DLD1 (cell line): Measurements from ENCODE around the gene DIAPH3.

Experiments
- in situ Hi-C: cut with HindIII; loops from 2 replicates; pipeline ENCODE4 v1.10.0; 2017; ENCODE audit warnings: low sequenced_read_pairs

Gene DIAPH3

DNA sequence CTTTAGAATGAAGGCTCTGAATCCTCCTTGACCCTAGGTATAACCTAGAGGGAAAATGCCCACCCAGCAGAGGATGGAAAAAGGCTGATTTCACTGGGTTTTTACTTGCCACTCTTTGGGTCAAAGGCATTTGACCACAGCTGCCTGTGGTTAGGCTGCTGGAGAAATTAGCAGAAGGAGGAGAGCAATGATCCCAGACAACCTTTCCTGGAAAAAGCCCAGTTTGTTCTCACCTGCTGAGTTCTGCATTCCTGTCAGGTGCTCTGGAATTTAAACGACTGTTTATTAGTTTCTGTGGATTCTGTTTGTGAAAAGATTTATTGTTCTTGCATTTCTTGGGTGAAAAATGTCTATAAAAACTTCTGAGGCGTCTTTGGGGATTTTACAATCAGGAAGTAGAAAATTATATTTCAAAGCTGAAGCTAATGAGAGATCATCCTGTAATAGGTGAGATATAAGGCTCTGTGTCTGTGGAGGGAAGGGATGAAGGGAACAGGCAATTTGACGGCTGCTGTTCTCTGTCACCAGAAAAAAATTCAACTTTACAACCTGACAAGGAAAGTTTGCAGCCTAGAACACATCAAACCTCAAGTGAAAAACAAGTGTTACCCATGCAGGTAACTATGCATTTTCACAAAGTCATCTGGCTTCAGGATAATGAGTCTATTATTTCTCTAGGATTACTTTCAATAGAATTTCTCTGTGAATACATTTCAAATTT lies 519.7 kb downstream of the DIAPH3 start:
- in situ Hi-C loops: no loop called here

DNA sequence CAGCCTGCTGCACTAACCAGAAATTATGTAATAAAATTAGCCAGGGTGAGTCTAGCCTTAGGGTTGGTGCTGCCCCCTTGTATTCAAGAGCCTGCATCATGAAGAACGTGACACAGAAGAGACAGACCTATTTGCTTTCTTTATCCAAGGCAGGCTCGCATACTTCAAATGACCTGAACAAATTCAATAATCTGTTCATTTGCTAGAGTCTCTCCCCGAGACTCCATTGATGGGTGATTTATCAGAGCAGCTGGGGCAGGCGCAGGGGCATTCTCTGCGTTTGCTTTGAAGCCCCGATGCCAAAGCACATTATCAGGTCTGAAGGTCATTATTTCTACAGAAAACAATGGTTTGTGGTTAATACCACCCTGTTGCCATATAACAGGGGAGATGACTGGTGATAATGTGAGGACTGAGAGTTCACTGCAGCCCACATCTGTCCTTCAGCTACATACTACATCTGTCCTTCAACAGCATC lies 520.3 kb downstream of the DIAPH3 start:
- in situ Hi-C loops: no loop called here

DNA sequence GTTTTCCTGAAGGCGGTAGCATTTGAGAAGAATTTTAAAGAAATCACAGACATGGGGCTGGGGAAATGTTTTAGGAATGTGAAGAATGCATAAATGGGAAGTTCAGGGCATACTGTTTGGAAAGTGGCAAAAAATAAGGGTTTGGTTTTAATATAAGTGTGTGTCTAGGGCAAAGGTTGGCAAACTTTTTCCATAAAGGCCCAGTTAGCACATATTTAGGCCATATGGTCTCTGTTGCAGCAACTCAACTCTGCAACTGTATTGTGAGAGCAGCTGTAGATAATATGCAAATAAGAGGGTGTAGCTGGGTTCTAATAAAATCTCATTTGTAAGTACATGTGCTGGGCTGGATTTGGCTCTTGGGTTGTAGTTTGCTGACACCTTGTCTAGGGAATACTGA lies 521.9 kb downstream of the DIAPH3 start:
- in situ Hi-C loops: no loop called here

DNA sequence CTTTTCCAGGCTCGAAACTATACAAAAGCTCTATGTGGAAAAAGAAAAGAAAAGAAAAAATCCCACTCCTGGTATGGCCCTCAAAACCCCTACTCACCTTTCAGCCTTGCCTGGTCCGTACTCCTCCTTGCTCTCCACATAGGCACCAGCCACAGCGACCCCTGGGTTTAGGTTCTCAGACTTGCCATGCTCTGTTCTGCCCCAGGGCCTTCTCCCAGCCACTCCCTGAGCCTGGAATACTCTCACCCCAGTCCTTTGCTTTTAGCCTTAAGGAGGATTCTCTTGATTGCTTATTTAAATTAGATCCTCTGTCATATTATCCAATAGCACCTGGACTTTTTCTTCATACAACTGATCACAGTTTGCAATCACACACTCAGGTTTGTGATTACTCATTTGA lies 522.5 kb downstream of the DIAPH3 start:
- in situ Hi-C loops: no loop called here

DNA sequence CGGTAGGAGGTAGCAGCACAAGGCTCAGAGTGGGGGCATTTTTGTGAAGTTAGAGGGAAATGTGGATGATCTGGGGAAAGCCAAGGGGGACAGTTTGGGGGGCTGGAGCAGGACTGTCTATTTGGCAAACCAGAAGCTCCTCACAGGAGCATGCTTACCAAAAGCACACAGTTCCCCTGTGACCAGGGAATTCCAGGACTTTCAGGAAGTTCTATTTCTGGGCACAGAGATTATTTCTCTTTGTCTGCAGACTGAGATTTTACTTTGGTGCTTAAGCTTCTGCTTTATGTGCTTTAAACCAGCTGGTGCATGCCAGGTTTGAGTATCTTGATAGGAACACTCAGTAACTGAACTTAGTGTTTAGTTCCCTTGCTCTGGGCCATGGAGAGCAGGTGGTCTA lies 525.3 kb downstream of the DIAPH3 start:
- in situ Hi-C loops: no loop called here

DNA sequence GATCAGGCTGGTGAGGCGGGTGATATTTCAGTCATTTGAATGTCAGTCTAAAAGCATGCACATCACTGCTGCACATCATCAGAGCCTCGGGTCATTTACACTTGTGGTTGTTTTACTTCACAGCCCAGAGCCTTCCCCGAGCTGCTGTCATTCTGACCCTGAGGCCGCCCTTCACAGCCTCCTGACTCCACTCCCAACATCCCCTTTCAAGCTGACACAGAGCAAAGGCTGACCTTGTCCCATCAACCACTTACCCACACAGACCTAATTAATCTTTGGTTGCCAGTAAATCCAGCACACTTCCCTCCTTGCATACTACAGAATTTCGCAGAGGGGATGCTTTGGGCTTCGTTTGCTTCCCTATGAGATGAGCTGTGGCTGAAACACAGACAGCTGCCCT lies 528.1 kb downstream of the DIAPH3 start:
- in situ Hi-C loops: no loop called here

DNA sequence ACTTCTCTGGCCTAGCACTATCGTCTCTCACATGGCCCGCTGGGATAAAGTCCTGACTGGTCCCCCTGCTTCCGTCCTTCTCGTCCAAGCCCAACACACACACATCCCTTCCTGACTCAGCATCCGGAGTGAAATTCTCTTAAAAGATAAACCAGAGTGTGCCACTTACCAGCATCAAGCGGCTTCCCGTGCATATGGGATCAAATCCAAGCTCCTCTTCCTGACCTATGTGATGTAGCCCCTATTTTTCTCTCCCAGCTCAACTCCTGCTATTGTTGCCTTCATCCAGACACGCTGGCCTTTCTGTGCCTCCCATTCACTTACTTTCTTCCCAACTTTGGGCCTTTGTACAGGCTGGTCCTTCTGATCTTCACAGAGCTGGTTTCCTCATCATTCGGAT lies 530.4 kb downstream of the DIAPH3 start:
- in situ Hi-C loops: no loop called here

DNA sequence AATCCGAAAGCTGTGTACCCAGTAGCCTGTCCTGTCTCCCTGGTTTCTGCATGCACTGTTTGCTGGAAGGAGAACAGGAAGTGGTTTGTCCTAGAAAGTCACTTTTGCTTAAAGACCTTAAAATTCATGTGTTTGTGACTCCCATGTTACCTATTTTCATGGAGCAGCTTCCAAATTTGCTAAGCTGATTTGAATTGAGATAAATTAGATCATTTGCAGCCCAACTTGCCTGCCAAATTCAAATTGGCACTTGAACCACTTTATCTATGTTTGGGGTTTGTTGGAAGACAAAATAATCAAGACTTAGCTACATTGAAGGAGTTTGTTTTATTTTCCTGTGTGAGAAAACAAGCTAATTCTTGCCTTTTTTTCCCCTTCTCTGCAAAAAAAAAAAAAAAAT lies 532.5 kb downstream of the DIAPH3 start:
- in situ Hi-C loops: no loop called here

DNA sequence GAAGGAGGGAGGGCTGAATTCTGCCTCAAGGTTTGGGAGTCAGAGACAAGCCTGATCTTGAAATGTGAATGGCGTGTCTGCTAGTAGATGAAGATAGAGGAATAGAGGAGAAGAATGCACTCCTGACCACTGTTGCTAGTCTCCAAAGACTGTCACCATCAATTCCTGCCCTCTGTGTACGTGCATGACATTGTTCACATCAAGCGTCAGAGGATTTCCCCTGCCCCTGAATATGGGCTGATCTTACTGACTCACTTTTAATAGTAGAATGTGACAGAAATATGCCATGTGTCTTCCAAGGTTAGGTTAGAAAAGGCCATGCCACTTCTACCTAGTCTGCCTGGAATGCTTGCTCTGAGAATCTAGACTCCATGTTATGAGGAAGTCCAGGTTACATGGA lies 538.6 kb downstream of the DIAPH3 start:
- in situ Hi-C loops: no loop called here

DNA sequence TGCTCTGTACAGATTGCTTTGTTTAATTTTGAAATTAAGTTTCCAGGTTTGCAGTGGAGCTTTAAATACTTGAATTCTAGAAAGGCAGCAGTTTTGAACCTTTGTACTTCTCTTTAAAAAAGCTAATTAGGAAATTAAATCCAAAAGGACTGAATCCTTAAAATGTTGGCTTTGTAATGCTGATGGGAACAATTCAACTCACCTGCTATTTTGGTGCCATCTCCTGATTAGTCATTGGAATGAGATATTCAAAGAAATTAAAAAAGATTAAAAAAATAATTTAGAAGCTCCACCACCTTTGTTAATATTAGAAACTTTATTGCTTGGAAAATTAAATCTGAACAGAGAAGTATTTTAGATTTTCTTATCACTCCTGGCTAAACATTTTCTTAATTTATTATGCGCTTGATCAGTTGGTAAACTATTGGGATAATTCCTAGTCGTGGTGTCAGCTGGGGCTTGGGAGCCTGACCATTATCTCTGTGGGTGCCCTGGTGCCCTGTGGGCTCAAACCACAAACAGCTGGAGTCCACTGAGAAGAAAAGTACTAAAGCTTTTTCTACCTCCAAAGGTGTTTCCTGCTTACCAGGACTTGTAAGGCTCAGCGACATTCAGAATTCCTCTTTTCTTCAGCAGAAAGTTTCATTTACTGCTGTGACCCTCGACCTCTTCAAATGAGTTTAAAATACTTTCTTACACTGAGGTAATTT lies 540.4 kb downstream of the DIAPH3 start:
- in situ Hi-C loops: no loop called here

DNA sequence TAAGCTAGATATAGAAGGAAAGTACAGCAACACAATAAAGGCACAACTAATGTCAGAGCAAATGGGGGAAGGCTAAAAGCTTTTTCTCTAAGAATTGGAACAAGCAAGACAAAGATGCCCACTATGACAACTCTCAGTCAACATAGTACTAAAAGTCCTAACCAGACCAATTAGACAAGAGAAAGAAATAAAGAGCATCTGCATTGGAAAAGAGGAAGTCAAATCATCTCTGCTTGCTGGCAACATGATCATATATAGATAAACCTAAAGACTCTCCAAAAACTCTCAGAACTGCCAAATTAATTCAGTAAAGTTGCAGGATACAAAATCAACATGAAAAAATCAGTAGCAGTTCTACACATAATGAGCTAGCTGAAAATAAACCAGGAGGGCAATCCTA lies 542.0 kb downstream of the DIAPH3 start:
- in situ Hi-C loops: no loop called here
